GM19324 (cell line): Measurements from ENCODE around the gene SMIM22.
"Not testable (repeated sequence)": the region's sequence is repeated elsewhere in the genome, so short reads cannot be mapped to it uniquely, and the experiment has no call there.

Experiments
- ATAC-seq: cut with Tn5 transposase; IDR thresholded peaks from one replicate; pipeline ENCODE4 v1.9.1; 2021; ENCODE audit warnings: mild to moderate bottlenecking, moderate library complexity; ENCODE audit not compliant: unreplicated experiment, low FRiP score

SMIM22 gene

DNA sequence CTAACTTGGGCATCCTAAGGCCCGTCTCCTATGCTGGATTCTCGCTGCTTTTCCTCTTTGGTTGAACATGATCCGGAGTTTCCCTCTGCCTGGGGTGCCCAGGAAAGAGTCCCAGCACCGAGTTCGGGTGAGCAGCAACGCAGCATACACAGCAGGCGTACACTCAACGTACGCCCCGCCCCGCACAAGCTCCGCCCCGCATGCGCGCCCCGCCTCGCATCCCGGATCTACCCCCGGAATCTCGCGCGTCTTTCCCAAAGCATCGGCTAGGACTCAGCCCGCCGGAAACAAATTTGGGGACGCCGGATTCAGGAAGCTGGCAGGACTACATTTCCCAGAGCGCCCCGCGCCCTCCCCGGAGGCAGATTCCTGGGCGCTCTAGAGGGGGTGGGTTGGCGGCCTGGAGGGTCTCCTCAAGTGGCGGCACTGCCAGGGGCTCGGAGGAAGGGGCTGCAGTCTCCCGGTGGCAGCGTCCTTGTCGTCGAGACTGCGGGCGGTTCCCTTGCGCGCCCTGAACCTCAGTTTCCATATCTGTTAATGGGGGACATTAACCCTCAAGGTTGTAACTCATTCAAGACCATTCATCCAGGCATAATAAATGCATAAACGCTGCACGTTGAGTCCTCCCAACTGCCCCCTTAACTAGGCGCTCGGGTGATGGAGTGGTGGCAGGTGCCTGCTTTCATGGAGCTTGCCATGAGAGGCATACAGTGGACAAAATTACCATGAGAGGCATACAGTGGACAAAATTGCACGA, 26.4 kb upstream of the SMIM22 start:
- ATAC-seq = peak; percentile 69

DNA sequence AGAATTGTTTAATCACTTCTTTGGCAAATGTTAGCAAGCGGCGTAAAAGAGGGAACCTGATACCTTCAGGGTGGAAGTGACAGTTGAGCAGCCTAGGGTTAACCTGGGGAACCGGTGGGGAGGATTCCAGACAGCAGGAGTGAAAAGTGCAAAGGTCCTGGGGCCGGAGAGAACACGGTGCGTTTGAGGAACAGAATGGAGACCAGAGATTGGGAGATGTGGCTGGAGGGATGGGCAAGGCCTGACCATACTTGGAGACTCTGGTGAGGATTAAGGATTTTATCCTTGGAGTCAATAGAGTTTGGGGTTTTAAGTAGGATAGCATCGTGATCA, 25.9 kb upstream of the SMIM22 start:
- ATAC-seq = no peak

DNA sequence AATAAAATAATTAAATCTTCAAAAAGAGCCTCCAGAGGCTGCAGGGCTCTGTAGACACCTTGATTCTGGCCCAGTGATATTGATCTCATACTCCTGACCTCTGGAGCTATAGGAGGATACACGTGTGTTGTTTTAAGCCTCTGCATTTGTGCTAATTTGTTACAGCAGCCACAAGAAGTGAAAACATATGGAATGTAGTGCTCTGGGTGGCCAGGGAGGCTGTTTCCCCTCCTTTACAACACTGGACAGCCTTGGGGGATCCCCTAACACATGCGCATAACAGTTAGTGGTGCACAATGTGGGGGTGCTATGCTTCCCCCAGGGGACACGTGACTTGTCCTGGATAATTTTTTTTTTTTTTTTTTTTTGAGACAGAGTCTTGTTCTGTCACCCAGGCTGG, 23.5 kb upstream of the SMIM22 start:
- ATAC-seq = no peak

DNA sequence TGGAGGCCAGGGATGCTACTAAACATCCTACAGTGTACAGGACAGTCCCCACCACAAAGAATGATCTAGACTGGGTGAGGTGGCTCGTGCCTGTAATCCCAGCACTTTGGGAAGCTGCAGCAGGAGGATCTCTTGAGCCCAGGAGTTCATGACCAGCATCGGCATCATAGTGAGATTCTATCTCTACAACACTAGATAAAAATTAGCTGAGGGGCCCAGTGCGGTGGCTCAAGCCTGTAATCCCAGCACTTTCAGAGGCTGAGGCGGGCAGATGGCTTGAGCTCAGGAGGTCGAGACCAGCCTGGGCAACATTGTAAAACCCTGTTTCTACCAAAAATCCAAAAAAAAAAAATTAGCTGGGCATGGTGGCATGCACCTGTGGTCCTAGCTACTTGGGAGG, 22.8 kb upstream of the SMIM22 start:
- ATAC-seq = no peak

DNA sequence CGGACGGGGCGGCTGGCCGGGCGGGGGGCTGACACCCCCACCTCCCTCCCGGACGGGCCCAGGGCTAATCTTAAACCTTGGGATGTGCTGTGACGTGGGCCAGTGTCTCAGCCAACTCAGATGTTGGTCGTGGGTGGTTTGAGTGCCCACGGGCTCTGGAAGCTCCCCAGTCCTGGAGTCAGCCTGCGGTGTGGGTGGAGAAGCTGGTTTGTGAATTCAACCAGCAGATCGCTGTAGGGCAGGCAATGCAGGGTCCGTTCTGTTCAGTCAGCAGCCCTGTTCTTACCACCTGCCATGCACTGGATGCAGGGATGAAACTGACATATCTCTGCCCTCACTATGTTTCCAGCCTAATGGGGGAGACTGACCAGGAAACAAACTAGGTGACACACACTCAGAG, 20.2 kb upstream of the SMIM22 start:
- no peak for ATAC-seq

DNA sequence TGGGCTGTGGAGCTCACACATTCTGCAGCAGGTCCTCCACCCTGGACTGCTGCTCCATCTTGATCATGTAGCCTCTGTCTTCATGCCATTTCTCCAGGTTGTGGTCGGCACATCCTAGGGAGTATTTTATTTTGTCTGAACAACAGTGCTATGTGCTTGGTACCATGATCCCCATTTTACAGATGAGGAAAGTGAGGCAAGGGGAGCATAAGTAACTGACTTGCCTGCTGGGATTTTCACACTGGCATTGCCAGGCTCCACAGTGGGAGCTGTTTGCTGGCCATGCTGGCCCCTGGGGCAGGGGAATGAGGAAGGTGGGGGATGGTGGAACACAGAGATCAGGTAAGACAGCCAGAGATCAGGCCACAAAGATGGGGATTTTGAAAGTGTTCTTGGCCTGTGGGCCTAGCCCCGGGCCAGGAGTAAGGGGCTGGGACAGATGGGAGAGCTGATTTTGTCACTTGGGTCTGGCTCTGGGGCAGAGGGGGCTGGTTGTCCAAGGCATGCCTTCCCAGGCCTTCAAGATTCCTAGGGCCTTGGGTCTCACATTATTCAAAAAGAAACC, 18.9 kb upstream of the SMIM22 start:
- ATAC-seq = no peak

DNA sequence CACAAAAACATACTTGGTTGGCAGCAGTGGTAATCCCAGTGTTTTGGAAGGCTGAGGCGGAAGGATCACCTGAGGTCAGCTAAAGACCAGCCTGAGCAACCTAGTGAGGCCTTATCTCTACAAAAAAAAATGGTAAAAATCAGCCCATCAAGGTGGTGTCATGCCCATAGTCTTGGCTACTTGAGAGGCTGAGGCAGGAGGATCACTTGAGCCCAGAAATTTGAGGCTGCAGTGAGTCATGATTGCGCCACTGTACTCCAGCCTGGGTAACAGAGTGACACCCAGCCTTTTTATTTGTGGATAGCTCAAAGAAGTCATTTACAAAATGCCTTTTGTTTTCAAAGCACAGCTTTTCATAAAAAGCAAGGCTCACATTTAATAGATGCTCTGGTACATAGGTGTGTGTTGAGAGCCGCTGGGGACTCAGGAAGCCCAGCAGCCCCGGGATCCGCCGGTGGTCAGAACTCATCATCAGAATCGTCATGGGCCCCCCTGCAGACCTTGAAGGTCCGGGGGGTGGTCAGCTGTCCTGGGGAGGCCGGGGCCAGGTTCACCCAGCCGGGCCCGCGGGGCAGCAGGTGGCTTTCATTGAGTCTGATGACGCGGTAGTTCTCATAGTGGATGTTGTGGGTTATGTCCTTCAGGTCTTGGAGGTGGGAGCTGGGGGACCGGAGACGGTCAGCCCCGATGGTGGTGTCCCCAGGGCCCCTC, 17.7 kb upstream of the SMIM22 start:
- ATAC-seq = no peak

DNA sequence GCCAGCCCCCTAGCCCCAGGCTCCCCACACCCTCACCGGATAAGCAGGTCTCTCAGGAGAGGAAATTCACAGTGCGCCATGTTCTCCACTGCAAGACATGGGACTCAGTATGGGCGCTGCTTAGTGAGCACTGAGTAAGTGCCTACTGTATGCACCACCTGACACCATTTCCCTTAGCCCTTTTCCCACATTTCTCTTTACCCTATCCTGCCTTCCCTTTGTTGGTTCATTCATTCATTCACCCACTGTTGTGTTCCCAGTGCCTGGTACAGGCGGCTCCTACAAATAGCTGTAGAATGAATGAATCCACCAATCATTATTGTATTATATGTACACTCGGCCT, 17.1 kb upstream of the SMIM22 start:
- ATAC-seq = no peak

DNA sequence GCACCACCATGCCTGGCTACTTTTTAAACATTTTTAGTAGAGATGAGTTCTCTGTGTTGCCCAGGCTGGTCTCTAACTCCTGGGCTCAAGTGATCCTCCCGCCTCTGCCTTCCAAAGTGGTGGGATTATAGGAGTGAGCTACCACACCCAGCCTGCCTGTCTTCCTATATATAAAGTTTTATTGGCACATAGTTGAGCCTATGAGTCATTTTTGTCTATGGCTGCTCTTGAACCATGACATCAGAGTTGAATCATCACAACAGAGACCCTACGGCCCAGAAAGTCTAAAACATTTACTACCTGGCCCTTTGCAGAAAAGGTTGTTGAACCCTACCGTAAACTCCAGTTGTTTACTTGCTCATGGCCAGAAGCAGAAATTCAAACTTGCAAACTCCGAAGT, 14.9 kb upstream of the SMIM22 start:
- no peak for ATAC-seq

DNA sequence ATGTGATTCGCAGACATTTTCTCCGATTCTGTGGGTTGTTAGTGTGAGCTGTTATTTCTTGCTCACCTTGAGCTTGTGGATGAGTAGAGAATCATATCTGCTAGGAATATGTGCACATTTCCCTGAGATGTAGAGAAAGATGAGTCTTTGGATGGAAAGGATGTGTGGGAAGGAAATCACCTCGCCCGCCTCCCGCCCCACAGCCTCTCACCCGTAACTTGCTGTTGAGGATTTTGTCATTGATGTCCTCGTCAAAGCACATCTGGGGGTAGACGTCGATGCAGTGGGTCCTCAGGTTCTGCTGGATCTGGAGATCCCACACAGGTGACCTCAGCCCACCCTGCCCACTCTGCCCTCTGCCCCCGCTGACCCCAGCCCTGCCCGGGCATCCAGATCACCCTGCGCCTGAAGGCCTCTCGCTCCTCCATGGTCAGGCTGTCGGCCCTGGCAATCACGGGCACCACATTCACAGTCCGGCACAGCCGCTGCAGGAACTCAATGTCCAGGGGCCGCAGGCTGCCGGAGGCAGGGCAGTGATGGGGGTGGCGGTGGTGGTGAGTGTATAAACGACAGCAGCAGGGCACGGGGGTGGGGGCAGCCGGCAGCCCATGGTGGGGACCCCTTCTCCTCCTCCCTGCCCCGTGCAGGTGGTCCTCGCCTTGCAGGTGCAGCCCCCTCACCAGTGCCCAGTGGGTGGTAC, 11.8 kb upstream of the SMIM22 start:
- ATAC-seq = no peak

DNA sequence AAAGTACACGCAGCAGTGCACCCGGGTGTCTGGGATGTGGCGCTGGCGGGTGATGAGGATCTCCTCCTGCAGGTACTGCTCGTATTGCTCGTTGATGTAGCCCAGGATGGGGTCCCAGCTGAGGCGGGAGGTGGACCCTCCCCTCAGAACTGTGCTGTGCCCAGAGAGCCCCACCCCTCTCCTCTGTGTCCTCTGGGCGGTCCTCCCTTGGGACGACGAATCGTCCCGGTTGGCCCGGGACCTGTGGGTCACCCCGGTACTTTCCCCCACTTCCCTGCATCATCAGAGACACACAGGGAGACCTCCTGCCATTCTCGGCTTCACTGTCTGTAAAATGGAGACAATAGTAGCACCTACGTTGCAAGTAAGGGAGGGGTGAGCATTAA, 11.2 kb upstream of the SMIM22 start:
- no peak for ATAC-seq

DNA sequence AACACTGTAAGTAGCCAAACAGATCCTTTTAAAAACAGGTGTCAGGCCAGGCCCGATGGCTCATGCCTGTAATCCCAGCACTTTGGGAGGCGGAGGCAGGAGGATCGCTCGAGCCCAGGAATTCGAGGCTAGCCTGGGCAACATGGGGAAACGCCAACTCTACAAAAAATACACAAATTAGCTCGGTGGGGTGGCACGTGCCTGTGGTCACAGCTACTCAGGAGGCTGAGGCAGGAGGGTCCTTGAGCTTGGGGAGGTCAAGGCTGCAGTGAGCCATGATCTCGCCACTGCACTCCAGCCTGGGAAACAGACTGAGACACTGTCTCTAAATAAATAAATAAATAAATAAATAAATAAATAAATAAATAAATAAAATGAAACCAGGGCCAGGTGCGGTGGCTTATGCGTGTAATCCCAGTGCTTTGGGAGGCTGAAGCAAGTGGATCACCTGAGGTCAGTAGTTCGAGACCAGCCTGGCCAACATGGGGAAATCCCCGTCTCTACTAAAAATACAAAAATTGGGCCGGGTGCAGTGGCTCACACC, 10.7 kb upstream of the SMIM22 start:
- ATAC-seq = not testable (repeated sequence)

DNA sequence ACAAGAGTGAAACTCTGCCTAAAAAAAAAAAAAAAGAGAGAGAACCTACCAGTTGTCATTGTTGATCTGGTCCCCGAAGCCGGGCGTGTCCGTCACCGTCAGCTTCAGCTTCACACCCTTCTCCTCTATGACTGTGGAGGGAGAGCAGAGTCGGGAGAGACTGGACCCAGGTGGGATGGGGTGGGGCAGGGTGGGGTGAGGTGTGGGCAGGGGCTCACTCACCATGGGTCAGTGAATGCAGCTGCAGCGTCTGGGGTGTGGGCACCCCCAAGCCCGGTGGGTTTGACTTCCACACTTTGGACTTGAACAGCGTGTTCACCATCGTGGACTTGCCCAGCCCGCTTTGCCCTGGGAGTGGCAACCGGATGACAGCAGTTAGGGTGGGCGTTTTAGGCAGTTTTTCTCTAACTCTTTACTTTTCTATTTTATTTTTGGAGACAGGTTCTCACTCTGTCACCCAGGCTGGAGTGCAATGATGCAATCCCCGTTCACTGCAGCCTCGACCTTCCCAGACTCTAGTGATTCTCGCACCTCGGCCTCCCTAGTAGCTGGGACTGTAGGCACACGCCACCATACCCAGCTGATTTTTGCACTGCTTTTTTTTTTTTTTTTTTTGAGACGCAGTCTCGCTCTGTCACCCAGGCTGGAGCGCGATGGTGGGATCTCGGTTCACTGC, 9.3 kb upstream of the SMIM22 start:
- ATAC-seq = no peak

DNA sequence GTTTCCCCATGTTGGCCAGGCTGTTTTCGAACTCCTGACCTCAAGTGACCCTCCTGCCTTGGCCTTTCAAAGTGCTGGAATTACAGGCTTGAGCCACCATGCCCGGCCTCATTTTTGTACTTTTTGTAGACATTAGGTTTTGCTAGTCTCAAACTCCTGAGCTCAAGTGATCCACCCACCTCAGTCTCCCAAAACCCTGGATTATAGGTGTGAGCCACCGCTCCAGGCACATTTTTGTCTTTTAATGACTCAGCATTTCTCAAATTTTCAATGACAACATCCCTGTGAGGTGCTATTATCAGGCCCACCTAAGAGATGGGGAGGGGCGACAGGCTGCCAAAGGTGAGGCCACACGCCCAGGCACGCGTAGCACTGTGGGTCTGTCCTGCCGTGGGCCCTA, 8.1 kb upstream of the SMIM22 start:
- no peak for ATAC-seq

DNA sequence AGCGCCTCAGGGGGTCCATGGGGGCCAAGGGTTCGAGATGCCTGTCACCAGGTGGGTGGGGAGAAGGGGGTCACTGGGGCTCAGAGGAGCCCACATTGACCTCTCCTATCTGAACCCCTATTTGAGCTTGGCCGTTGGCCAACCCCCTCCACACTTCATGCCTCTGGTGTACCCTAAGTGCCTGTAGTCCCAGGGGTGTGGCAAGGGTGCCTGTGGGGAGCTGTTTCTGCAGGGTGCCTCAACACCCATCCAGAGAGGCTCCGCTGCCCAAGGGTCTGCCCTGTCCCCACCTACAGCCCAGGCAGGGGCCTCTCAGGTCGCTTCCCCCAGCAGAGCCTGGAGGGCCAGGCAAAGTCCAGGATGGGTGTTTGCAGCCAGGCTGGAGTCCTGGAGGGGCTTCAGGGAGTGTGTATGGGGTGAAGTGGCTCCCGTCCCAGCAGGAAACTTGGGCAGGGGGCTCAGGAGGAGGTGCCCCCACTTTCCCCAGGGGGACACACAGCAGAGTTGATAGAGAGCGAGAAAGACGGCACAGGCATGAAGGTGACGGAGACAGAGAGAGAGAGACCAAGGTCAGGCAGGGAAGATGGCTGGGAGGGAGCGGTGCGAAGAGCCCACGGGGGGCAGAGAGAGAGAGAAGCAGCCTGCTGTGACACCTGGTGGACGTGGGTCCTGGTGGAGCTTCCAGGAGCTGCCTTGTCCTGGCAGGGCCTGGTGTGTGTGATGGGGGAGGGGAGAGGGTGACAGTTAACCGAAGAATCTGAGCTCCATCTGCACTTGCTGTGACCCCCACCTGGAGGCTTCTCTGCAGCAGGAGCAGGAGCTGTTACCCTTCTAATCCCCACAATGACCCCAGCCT, 7.3 kb upstream of the SMIM22 start, which contains the start of gene SEPTIN12:
SEPTIN12 (minus strand) TSS at position 719 of the 856 bp plus-strand sequence; CDS start at position 19, 700 bp downstream.
- no peak for ATAC-seq

DNA sequence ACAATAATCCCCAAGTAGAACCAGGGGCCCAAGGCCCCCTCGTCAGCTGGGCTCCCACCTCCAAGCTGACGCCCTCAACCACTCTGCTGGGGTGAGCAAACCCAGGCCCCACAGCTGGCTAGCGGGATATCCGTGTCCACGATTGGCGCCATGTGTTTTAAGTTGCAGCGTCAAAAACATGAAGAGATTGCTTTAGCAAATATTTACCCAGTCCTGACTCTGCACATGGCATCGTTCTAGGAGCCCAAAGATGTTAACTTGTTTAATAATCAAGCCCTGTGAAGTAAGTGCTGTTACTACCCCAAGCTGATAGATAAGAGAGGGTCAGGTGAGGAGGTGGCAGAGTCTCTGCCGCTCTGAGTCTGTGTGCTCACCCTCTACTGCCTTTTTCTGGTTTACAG, 6.7 kb upstream of the SMIM22 start:
- no peak for ATAC-seq

DNA sequence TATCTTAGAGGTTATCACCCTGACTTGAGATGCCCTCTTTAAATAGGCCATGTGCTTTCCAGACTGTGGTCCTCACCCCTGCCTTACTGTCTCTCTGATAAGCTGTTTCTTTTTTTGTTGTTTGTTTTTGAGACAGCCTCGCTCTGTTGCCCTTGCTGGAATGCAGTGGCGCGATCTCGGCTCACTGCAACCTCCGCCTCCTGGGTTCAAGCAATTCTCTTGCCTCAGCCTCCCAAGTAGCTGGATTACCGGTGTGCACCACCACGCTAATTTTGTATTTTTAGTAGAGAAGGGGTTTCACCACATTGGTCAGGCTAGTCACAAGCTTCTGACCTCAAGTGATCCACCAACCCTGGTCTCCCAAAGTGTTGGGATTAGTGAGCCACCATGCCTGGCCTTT, 6.3 kb upstream of the SMIM22 start:
- ATAC-seq = no peak

DNA sequence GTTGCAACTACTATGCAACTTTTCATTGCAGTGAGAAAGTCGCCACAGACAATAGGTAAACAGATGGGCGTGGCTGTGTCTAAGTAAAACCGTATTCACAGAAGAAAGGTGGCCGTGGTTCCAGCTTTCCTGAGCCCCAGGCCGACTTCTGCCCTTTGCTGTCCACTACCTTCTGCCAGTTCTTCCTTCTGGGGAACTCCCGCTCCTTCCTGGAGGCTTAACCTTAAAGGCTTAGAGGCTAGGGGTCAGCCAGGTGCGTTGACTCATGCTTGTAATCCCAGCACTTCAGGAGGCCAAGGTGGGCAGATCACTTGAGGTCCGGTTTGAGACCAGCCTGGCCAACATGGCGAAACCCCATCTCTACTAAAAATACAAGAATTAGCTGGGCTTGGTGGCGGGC, 4.9 kb upstream of the SMIM22 start:
- ATAC-seq = no peak

DNA sequence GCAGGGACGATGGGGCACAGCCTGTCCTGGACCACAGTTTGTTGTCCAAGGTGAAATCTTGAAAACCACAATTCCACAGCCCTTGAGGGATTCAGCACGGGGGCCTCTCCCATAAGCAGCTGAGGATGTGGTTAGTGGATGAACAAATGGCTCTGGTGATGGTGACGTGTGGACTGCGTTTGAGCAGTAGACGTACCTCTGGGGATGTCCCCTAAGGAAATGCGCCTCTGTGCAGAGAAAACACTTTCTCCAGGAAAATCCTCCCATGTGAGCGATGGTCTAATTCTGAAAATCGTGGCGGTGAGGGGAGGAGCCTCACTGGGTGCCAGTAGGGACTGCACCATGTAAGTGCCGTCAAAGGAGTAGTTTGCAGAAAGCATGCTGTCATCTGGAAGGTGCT, 4.3 kb upstream of the SMIM22 start:
- ATAC-seq = no peak
